ENCODE measurements around the gene LRRC15. TPM values are rescaled to one million over a fixed set of nuclear protein-coding genes. Genes with fewer than 3 reads are reported as not detected.

LRRC15 gene
- 0.52 TPM for total RNA-seq

GRCh38 chr3:194369522-194370279, at the start of gene LRRC15:
TSS of gene LRRC15 (minus strand) at chr3:194369743. CDS start at chr3:194361043, 8,700 bp downstream.
- H3K9ac ChIP-seq (ENCODE audit: low read depth in 1 of 3, low read length in 3 of 3): no peak within 1 kb of the TSS
- H3K4me3 ChIP-seq (ENCODE audit: low read length in 3 of 3): no peak within 1 kb of the TSS
- H3K27me3 ChIP-seq (ENCODE audit: control insufficient read depth in 3 of 3, insufficient read depth in 3 of 3, low read length in 3 of 3): peaks cover 31 to 33% (median 31%) of the 10 kb centered on the region in 3 donors
- no peak within 1 kb of the TSS for H3K27ac ChIP-seq (ENCODE audit: low read depth, low read length)
- no peaks in the 10 kb centered on the region for H3K36me3 ChIP-seq (ENCODE audit: control insufficient read depth in 3 of 3, insufficient read depth in 3 of 3, low read length in 3 of 3)
- H3K9me3 ChIP-seq (ENCODE audit: control insufficient read depth in 3 of 3, low read length in 3 of 3): no peaks in the 10 kb centered on the region
- H3K4me1 ChIP-seq (ENCODE audit: control insufficient read depth in 3 of 3, insufficient read depth in 3 of 3, low read length in 3 of 3): peaks cover 5 to 7% (median 6%) of the 10 kb centered on the region in 3 donors

GRCh38 chr3:194418671-194419070, 49.1 kb upstream of the LRRC15 start:
- Histone ChIP-seq H3K9ac (ENCODE audit: low read depth in 1 of 3, low read length in 3 of 3) (no peak overlapping the region), H3K27me3 (ENCODE audit: control insufficient read depth in 3 of 3, insufficient read depth in 3 of 3, low read length in 3 of 3) (no peaks in the 10 kb centered on the region), H3K9me3 (ENCODE audit: control insufficient read depth in 3 of 3, low read length in 3 of 3) (no peaks in the 10 kb centered on the region), H3K36me3 (ENCODE audit: control insufficient read depth in 3 of 3, insufficient read depth in 3 of 3, low read length in 3 of 3) (peaks cover 0 to 13% (median 3%) of the 10 kb centered on the region in 3 donors), H3K4me1 (ENCODE audit: control insufficient read depth in 3 of 3, insufficient read depth in 3 of 3, low read length in 3 of 3) (no peaks in the 10 kb centered on the region), H3K4me3 (ENCODE audit: low read length in 3 of 3) (no peak overlapping the region), H3K27ac (ENCODE audit: low read depth, low read length) (no peak overlapping the region)

- no peak overlapping the region for H3K9ac ChIP-seq (ENCODE audit: low read depth in 1 of 3, low read length in 3 of 3)
- peaks cover 0 to 8% (median 7%) of the 10 kb centered on the region in 3 donors for H3K36me3 ChIP-seq (ENCODE audit: control insufficient read depth in 3 of 3, insufficient read depth in 3 of 3, low read length in 3 of 3)
- H3K9me3 ChIP-seq (ENCODE audit: control insufficient read depth in 3 of 3, low read length in 3 of 3): no peaks in the 10 kb centered on the region
These were observed 37.9 kb upstream of the LRRC15 start for GRCh38 chr3:194407423-194407822.

GRCh38 chr3:194405766-194406165, 36.2 kb upstream of the LRRC15 start:
- H3K36me3 ChIP-seq (ENCODE audit: control insufficient read depth in 3 of 3, insufficient read depth in 3 of 3, low read length in 3 of 3): peaks cover 0 to 6% (median 5%) of the 10 kb centered on the region in 3 donors
- H3K4me3 ChIP-seq (ENCODE audit: low read length in 3 of 3): no peak overlapping the region
- H3K9me3 ChIP-seq (ENCODE audit: control insufficient read depth in 3 of 3, low read length in 3 of 3): no peaks in the 10 kb centered on the region
- H3K9ac ChIP-seq (ENCODE audit: low read depth in 1 of 3, low read length in 3 of 3): no peak overlapping the region
- H3K27me3 ChIP-seq (ENCODE audit: control insufficient read depth in 3 of 3, insufficient read depth in 3 of 3, low read length in 3 of 3): peaks cover 0 to 4% (median 3%) of the 10 kb centered on the region in 3 donors
- no peaks in the 10 kb centered on the region for H3K4me1 ChIP-seq (ENCODE audit: control insufficient read depth in 3 of 3, insufficient read depth in 3 of 3, low read length in 3 of 3)
- H3K27ac ChIP-seq (ENCODE audit: low read depth, low read length): no peak overlapping the region

More at GRCh38 chr3:194407423-194407822, 37.9 kb upstream of the LRRC15 start:
- Histone ChIP-seq H3K4me1 (ENCODE audit: control insufficient read depth in 3 of 3, insufficient read depth in 3 of 3, low read length in 3 of 3) (no peaks in the 10 kb centered on the region), H3K27me3 (ENCODE audit: control insufficient read depth in 3 of 3, insufficient read depth in 3 of 3, low read length in 3 of 3) (no peaks in the 10 kb centered on the region), H3K27ac (ENCODE audit: low read depth, low read length) (no peak overlapping the region), H3K4me3 (ENCODE audit: low read length in 3 of 3) (no peak overlapping the region)

GRCh38 chr3:194404365-194405140, 35.0 kb upstream of the LRRC15 start:
- no peak overlapping the region for H3K9ac ChIP-seq (ENCODE audit: low read depth in 1 of 3, low read length in 3 of 3)
- no peaks in the 10 kb centered on the region for H3K4me1 ChIP-seq (ENCODE audit: control insufficient read depth in 3 of 3, insufficient read depth in 3 of 3, low read length in 3 of 3)
- peaks cover 3 to 10% (median 5%) of the 10 kb centered on the region in 3 donors for H3K27me3 ChIP-seq (ENCODE audit: control insufficient read depth in 3 of 3, insufficient read depth in 3 of 3, low read length in 3 of 3)
- H3K9me3 ChIP-seq (ENCODE audit: control insufficient read depth in 3 of 3, low read length in 3 of 3): no peaks in the 10 kb centered on the region
- H3K27ac ChIP-seq (ENCODE audit: low read depth, low read length): no peak overlapping the region
- no peak overlapping the region for H3K4me3 ChIP-seq (ENCODE audit: low read length in 3 of 3)
- H3K36me3 ChIP-seq (ENCODE audit: control insufficient read depth in 3 of 3, insufficient read depth in 3 of 3, low read length in 3 of 3): peaks cover 0 to 6% (median 5%) of the 10 kb centered on the region in 3 donors

- Histone ChIP-seq H3K36me3 (ENCODE audit: control insufficient read depth in 3 of 3, insufficient read depth in 3 of 3, low read length in 3 of 3) (peaks cover 0 to 6% (median 3%) of the 10 kb centered on the region in 3 donors), H3K27me3 (ENCODE audit: control insufficient read depth in 3 of 3, insufficient read depth in 3 of 3, low read length in 3 of 3) (peaks cover 27 to 30% (median 28%) of the 10 kb centered on the region in 3 donors), H3K9me3 (ENCODE audit: control insufficient read depth in 3 of 3, low read length in 3 of 3) (no peaks in the 10 kb centered on the region), H3K9ac (ENCODE audit: low read depth in 1 of 3, low read length in 3 of 3) (no peak overlapping the region), H3K4me1 (ENCODE audit: control insufficient read depth in 3 of 3, insufficient read depth in 3 of 3, low read length in 3 of 3) (peaks cover 10 to 14% (median 12%) of the 10 kb centered on the region in 3 donors), H3K27ac (ENCODE audit: low read depth, low read length) (no peak overlapping the region), H3K4me3 (ENCODE audit: low read length in 3 of 3) (no peak overlapping the region)
These were observed 32.4 kb upstream of the LRRC15 start for GRCh38 chr3:194401868-194402329.

- Histone ChIP-seq H3K27me3 (ENCODE audit: control insufficient read depth in 3 of 3, insufficient read depth in 3 of 3, low read length in 3 of 3) (peaks cover 28 to 35% (median 31%) of the 10 kb centered on the region in 3 donors), H3K9ac (ENCODE audit: low read depth in 1 of 3, low read length in 3 of 3) (no peak overlapping the region), H3K4me1 (ENCODE audit: control insufficient read depth in 3 of 3, insufficient read depth in 3 of 3, low read length in 3 of 3) (peaks cover 12 to 16% (median 15%) of the 10 kb centered on the region in 3 donors), H3K4me3 (ENCODE audit: low read length in 3 of 3) (no peak overlapping the region), H3K27ac (ENCODE audit: low read depth, low read length) (no peak overlapping the region), H3K36me3 (ENCODE audit: control insufficient read depth in 3 of 3, insufficient read depth in 3 of 3, low read length in 3 of 3) (peaks cover 0 to 6% (median 3%) of the 10 kb centered on the region in 3 donors), H3K9me3 (ENCODE audit: control insufficient read depth in 3 of 3, low read length in 3 of 3) (no peaks in the 10 kb centered on the region)
These were observed 31.8 kb upstream of the LRRC15 start for GRCh38 chr3:194401346-194401745.

GRCh38 chr3:194399874-194400411, 30.4 kb upstream of the LRRC15 start:
- Histone ChIP-seq H3K4me1 (ENCODE audit: control insufficient read depth in 3 of 3, insufficient read depth in 3 of 3, low read length in 3 of 3) (peaks cover 12 to 16% (median 15%) of the 10 kb centered on the region in 3 donors), H3K27ac (ENCODE audit: low read depth, low read length) (no peak overlapping the region), H3K4me3 (ENCODE audit: low read length in 3 of 3) (no peak overlapping the region), H3K9me3 (ENCODE audit: control insufficient read depth in 3 of 3, low read length in 3 of 3) (no peaks in the 10 kb centered on the region), H3K9ac (ENCODE audit: low read depth in 1 of 3, low read length in 3 of 3) (no peak overlapping the region), H3K36me3 (ENCODE audit: control insufficient read depth in 3 of 3, insufficient read depth in 3 of 3, low read length in 3 of 3) (no peaks in the 10 kb centered on the region), H3K27me3 (ENCODE audit: control insufficient read depth in 3 of 3, insufficient read depth in 3 of 3, low read length in 3 of 3) (peaks cover 33 to 38% (median 35%) of the 10 kb centered on the region in 3 donors)

GRCh38 chr3:194399166-194399565, 29.6 kb upstream of the LRRC15 start, which contains the start of gene GP5:
TSS of gene GP5 (minus strand) at chr3:194399266. CDS start at chr3:194398282, 984 bp downstream.
- Histone ChIP-seq H3K4me3 (ENCODE audit: low read length in 3 of 3) (peak within 1 kb of the TSS; percentile 35 to 47 (median 44)), H3K4me1 (ENCODE audit: control insufficient read depth in 3 of 3, insufficient read depth in 3 of 3, low read length in 3 of 3) (peaks cover 12 to 16% (median 15%) of the 10 kb centered on the region in 3 donors), H3K27ac (ENCODE audit: low read depth, low read length) (no peak within 1 kb of the TSS)

More at GRCh38 chr3:194399166-194399565, 29.6 kb upstream of the LRRC15 start, which contains the start of gene GP5:
- peaks cover 33 to 38% (median 35%) of the 10 kb centered on the region in 3 donors for H3K27me3 ChIP-seq (ENCODE audit: control insufficient read depth in 3 of 3, insufficient read depth in 3 of 3, low read length in 3 of 3)
- no peaks in the 10 kb centered on the region for H3K9me3 ChIP-seq (ENCODE audit: control insufficient read depth in 3 of 3, low read length in 3 of 3)
- no peak within 1 kb of the TSS for H3K9ac ChIP-seq (ENCODE audit: low read depth in 1 of 3, low read length in 3 of 3)
- no peaks in the 10 kb centered on the region for H3K36me3 ChIP-seq (ENCODE audit: control insufficient read depth in 3 of 3, insufficient read depth in 3 of 3, low read length in 3 of 3)
